ENCODE results near the gene SLC2A14. TPM values are rescaled to one million over a fixed set of nuclear protein-coding genes. Genes with fewer than 3 reads are reported as not detected.
"Not testable (repeated sequence)": the region's sequence is repeated elsewhere in the genome, so short reads cannot be mapped to it uniquely, and the experiment has no call there.

Gene SLC2A14
- total RNA-seq, 2 experiments from 2014 or later = 0.48 TPM; not detected in 1

- POLR2A ChIA-PET = interaction anchor here (0.6 kb wide), 1 partner anchor 64 kb away, joined by 7 read pairs; no protein-coding TSS in a partner anchor
- DNase-seq (ENCODE audit: low spot score); H3K79me2 ChIP-seq (ENCODE audit: insufficient read depth, low read depth, low read length); H4K20me1 ChIP-seq (ENCODE audit: insufficient read depth, low read length); H2AFZ ChIP-seq (ENCODE audit: low read length); H3K9me3 ChIP-seq (ENCODE audit: low read length); H3K36me3 ChIP-seq (ENCODE audit: insufficient read depth, low read length); H3K27ac ChIP-seq (ENCODE audit: low read depth, low read length, poor library complexity, severe bottlenecking); CTCF ChIA-PET (ENCODE audit: unreplicated experiment); BruUV-seq (replicated peaks); H3K4me2 ChIP-seq (ENCODE audit: low read length); H3K9me2 ChIP-seq (ENCODE audit: insufficient read depth, low read length); H3K4me1 ChIP-seq (ENCODE audit: insufficient read depth, low read length, poor library complexity, severe bottlenecking); H3K4me3 ChIP-seq (ENCODE audit: low read depth, low read length, poor library complexity, severe bottlenecking); intact Hi-C loops (cut with micrococcal nuclease; ENCODE audit: unreplicated experiment): not testable (repeated sequence)
Observed at GRCh38 chr12:7839848-7840247, 32.9 kb downstream of the SLC2A14 start.

GRCh38 chr12:7839226-7839625, 33.5 kb downstream of the SLC2A14 start:
- CTCF ChIA-PET (ENCODE audit: unreplicated experiment); H3K4me1 ChIP-seq (ENCODE audit: insufficient read depth, low read length, poor library complexity, severe bottlenecking); H3K9me2 ChIP-seq (ENCODE audit: insufficient read depth, low read length); DNase-seq (ENCODE audit: low spot score); intact Hi-C loops (cut with micrococcal nuclease; ENCODE audit: unreplicated experiment); BruUV-seq (replicated peaks); H3K4me2 ChIP-seq (ENCODE audit: low read length); H4K20me1 ChIP-seq (ENCODE audit: insufficient read depth, low read length); POLR2A ChIA-PET; H2AFZ ChIP-seq (ENCODE audit: low read length); H3K79me2 ChIP-seq (ENCODE audit: insufficient read depth, low read depth, low read length); H3K9me3 ChIP-seq (ENCODE audit: low read length); H3K36me3 ChIP-seq (ENCODE audit: insufficient read depth, low read length); H3K4me3 ChIP-seq (ENCODE audit: low read depth, low read length, poor library complexity, severe bottlenecking); H3K27ac ChIP-seq (ENCODE audit: low read depth, low read length, poor library complexity, severe bottlenecking): not testable (repeated sequence)

DNA sequence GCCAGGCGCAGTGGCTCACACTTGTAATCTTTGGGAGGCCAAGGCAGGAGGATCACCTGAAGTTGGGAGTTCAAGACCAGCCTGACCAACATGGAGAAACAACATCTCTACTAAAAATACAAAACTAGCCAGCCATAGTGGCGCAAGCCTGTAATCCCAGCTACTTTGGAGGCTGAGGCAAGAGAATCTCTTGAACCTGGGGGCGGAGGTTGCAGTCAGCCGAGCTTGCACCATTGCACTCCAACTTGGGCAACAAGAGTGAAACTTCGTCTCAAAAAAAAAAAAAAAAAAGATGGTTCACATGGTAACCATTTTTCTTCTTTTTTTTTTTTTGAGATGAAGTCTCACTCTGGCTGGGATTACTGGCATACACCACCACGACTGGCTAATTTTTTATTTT, 35.3 kb downstream of the SLC2A14 start:
- no peak for DNase-seq (ENCODE audit: low spot score)
- ChIA-PET CTCF (ENCODE audit: unreplicated experiment) (no interaction called here), POLR2A (no interaction called here)
- H3K9me3 ChIP-seq (ENCODE audit: low read length) = no peaks in the 10 kb centered on the region
- H3K27ac ChIP-seq (ENCODE audit: low read depth, low read length, poor library complexity, severe bottlenecking) = no peak overlapping the region
- no peaks in the 10 kb centered on the region for H3K79me2 ChIP-seq (ENCODE audit: insufficient read depth, low read depth, low read length)
- intact Hi-C loops (cut with micrococcal nuclease; ENCODE audit: unreplicated experiment) = no loop called here
- H3K4me2 ChIP-seq (ENCODE audit: low read length) = no peak overlapping the region
- no peaks in the 10 kb centered on the region for H3K4me1 ChIP-seq (ENCODE audit: insufficient read depth, low read length, poor library complexity, severe bottlenecking)
- H2AFZ ChIP-seq (ENCODE audit: low read length) = no peak overlapping the region
- H3K4me3 ChIP-seq (ENCODE audit: low read depth, low read length, poor library complexity, severe bottlenecking) = no peak overlapping the region
- no TSS peak for BruUV-seq (replicated peaks)
- H4K20me1 ChIP-seq (ENCODE audit: insufficient read depth, low read length) = no peaks in the 10 kb centered on the region
- H3K9me2 ChIP-seq (ENCODE audit: insufficient read depth, low read length) = no peaks in the 10 kb centered on the region
- no peak for TF ChIP-seq EZH2phosphoT487 (IDR thresholded peaks at IDR 0.05; ENCODE audit: borderline replicate concordance, low read depth, low read length)
- TF ChIP-seq CTCF (conservative IDR thresholded peaks at IDR 0.05; ENCODE audit: low read length) = no peak
- H3K36me3 ChIP-seq (ENCODE audit: insufficient read depth, low read length) = no peaks in the 10 kb centered on the region

- Histone ChIP-seq H3K4me2 (ENCODE audit: low read length) (no peak overlapping the region), H3K9me2 (ENCODE audit: insufficient read depth, low read length) (no peaks in the 10 kb centered on the region), H3K27ac (ENCODE audit: low read depth, low read length, poor library complexity, severe bottlenecking) (no peak overlapping the region), H3K36me3 (ENCODE audit: insufficient read depth, low read length) (no peaks in the 10 kb centered on the region), H3K9me3 (ENCODE audit: low read length) (no peaks in the 10 kb centered on the region), H2AFZ (ENCODE audit: low read length) (no peak overlapping the region), H3K4me1 (ENCODE audit: insufficient read depth, low read length, poor library complexity, severe bottlenecking) (no peaks in the 10 kb centered on the region), H3K79me2 (ENCODE audit: insufficient read depth, low read depth, low read length) (no peaks in the 10 kb centered on the region), H4K20me1 (ENCODE audit: insufficient read depth, low read length) (no peaks in the 10 kb centered on the region), H3K4me3 (ENCODE audit: low read depth, low read length, poor library complexity, severe bottlenecking) (no peak overlapping the region)
- ChIA-PET POLR2A (no interaction called here), CTCF (ENCODE audit: unreplicated experiment) (no interaction called here)
- no peak for DNase-seq (ENCODE audit: low spot score)
- no TSS peak for BruUV-seq (replicated peaks)
- TF ChIP-seq EZH2phosphoT487 (IDR thresholded peaks at IDR 0.05; ENCODE audit: borderline replicate concordance, low read depth, low read length) (no peak), CTCF (conservative IDR thresholded peaks at IDR 0.05; ENCODE audit: low read length) (no peak)
- intact Hi-C loops (cut with micrococcal nuclease; ENCODE audit: unreplicated experiment) = no loop called here
Observed at GRCh38 chr12:7835766-7836165, 36.9 kb downstream of the SLC2A14 start.

Measured in OCI-LY7 (cell line).